A549 (cell line): ENCODE results near the gene CASP9. TPM values are rescaled to one million over a fixed set of nuclear protein-coding genes. Genes with fewer than 3 reads are reported as not detected.
"Not testable (repeated sequence)": the region's sequence is repeated elsewhere in the genome, so short reads cannot be mapped to it uniquely, and the experiment has no call there.

Experiments
- ATAC-seq, 2 experiments: fragments of 200-7000 bp in 1 of 2; fragments of >200 bp in 1 of 2; cut with Nextera tagmentation in 1 of 2; cut with Tn5 transposase in 1 of 2; 3 replicates each; pipeline versions ENCODE4 v1.8.0 to v1.9.1; 2018 to 2020; ENCODE audit warnings: mild to moderate bottlenecking in 1 of 2, moderate library complexity in 1 of 2
- CTCF ChIA-PET: fragments of 300-600 bp; sonication (Branson Sonifier 250); formaldehyde crosslinking; extraction: SDS; loops from one replicate; lab custom pipeline; 2021; ENCODE audit warnings: antibody characterized with exemption, inconsistent platforms; lab: Yijun Ruan, JAX
- POLR2A ChIA-PET: fragments of 350-600 bp; formaldehyde crosslinking; extraction: SDS; loops from one replicate; lab custom pipeline; 2021; ENCODE audit warnings: antibody characterized with exemption, inconsistent platforms; lab: Yijun Ruan, JAX
- DNase-seq, 2 experiments: peaks; one replicate each; pipeline versions ENCODE4 v3.0.0 to v3.0.0-alpha.2; 2011 to 2016; ENCODE audit warnings: low read depth in 1 of 2, low spot score in 1 of 2
- FAIRE-seq: peaks from 2 replicates; lab custom pipeline; 2011; peaks lifted over from hg19 to GRCh38; lab: Jason Lieb, UNC
- H3K27ac ChIP-seq, 2 experiments: fragments of >200 bp; sonication (Bioruptor Twin); formaldehyde crosslinking; 3 replicates each; pipeline ENCODE4 v1.5.1; 2016 to 2017
- H3K4me1 ChIP-seq: fragments of >200 bp; sonication (Bioruptor Twin); formaldehyde crosslinking; 3 replicates; pipeline ENCODE4 v1.6.1; 2016
- H3K4me2 ChIP-seq: fragments of >200 bp; sonication (Bioruptor Twin); formaldehyde crosslinking; 3 replicates; pipeline ENCODE4 v1.6.1; 2016
- H3K4me3 ChIP-seq: fragments of >200 bp; sonication (Bioruptor Twin); formaldehyde crosslinking; 3 replicates; pipeline ENCODE4 v1.5.1; 2016
- H3K9me3 ChIP-seq: fragments of >200 bp; sonication (Bioruptor Twin); formaldehyde crosslinking; 3 replicates; pipeline ENCODE4 v1.6.1; 2016
- CBX2 ChIP-seq: fragments of 200-600 bp; sonication (generic); IDR thresholded peaks from 2 replicates; pipeline ENCODE4 v1.6.1; 2016; ENCODE audit warnings: low read depth, mild to moderate bottlenecking, borderline replicate concordance
- CEBPB ChIP-seq, 2 experiments: fragments of >200 bp in 1 of 2; sonication (Bioruptor Twin) in 1 of 2; formaldehyde crosslinking in 1 of 2; IDR thresholded peaks; 2 replicates each; pipeline ENCODE4 v1.6.1; 2012 to 2016
- EHMT2 ChIP-seq: fragments of 200-600 bp; sonication (generic); IDR thresholded peaks from 2 replicates; pipeline ENCODE4 v1.6.1; 2016; ENCODE audit warnings: antibody characterized with exemption, low read depth, mild to moderate bottlenecking, moderate library complexity
- GATA3 ChIP-seq: IDR thresholded peaks from 2 replicates; pipeline ENCODE4 v1.6.1; 2012; ENCODE audit warnings: borderline replicate concordance
- HOXA7 ChIP-seq: fragments of 250-450 bp; sonication (Bioruptor Pico); IDR thresholded peaks from 2 replicates; pipeline ENCODE4 v1.5.0; 2020; ENCODE audit warnings: mild to moderate bottlenecking, moderate library complexity
- HOXB5 ChIP-seq: fragments of 250-450 bp; sonication (Bioruptor Pico); IDR thresholded peaks from 2 replicates; pipeline ENCODE4 v1.5.0; 2020; ENCODE audit warnings: mild to moderate bottlenecking, moderate library complexity
- JUNB ChIP-seq: fragments of >200 bp; sonication (Bioruptor Twin); formaldehyde crosslinking; IDR thresholded peaks from 2 replicates; pipeline ENCODE4 v1.6.1; 2016
- KDM1A ChIP-seq: fragments of 200-600 bp; sonication (generic); IDR thresholded peaks from 2 replicates; pipeline ENCODE4 v1.6.1; 2016; ENCODE audit warnings: low read depth, mild to moderate bottlenecking
- NR3C1 ChIP-seq: fragments of >200 bp; sonication (Bioruptor Twin); formaldehyde crosslinking; IDR thresholded peaks from 3 replicates; pipeline ENCODE4 v1.6.1; 2017
- TP53 ChIP-seq: fragments of 250-450 bp; sonication (Bioruptor Pico); IDR thresholded peaks from 2 replicates; pipeline ENCODE4 v1.5.0; 2021; ENCODE audit warnings: mild to moderate bottlenecking, moderate library complexity
- ZSCAN20 ChIP-seq: fragments of 250-450 bp; sonication (Bioruptor Pico); IDR thresholded peaks from 2 replicates; pipeline ENCODE4 v1.8.0; 2022; ENCODE audit warnings: mild to moderate bottlenecking, moderate library complexity
- WGBS: methylation state at CpG from one replicate; pipeline ENCODE4 v1.1.6; 2017; ENCODE audit errors: missing lambda C conversion rate; 5-methylcytosine and 5-hydroxymethylcytosine counted together
- polyA plus RNA-seq, 4 experiments: library from polyadenylated mRNA; depleted of rRNA in 3 of 4; stranded (reverse); fragments of >200 nt; fragmentation: RNase III in 1 of 4; extraction: RNeasy Plus Mini Kit Qiagen cat#74134 plus additional on column Dnase treatment in 1 of 4; gene quantifications; 2 replicates in 3 of 4; 3 replicates in 1 of 4; pipeline ENCODE4 v1.2.3, GENCODE V29; 2011 to 2017
- TF ChIP-seq, protein P1 (sequence below): fragments of 150-350 bp; IDR thresholded peaks from 2 replicates; pipeline ENCODE4 v1.6.1; 2014; ENCODE audit warnings: low read depth, mild to moderate bottlenecking, low read length
- TF ChIP-seq, protein P2 (sequence below): IDR thresholded peaks from 2 replicates; pipeline ENCODE4 v1.6.1; 2012
- TF ChIP-seq, protein P3 (sequence below): fragments of 250-450 bp; sonication (Bioruptor Pico); IDR thresholded peaks from 2 replicates; pipeline ENCODE4 v1.5.0; 2021; ENCODE audit warnings: mild to moderate bottlenecking, moderate library complexity, borderline replicate concordance
- TF ChIP-seq, protein P4 (sequence below): fragments of >200 bp; sonication (Bioruptor Twin); formaldehyde crosslinking; IDR thresholded peaks from 3 replicates; pipeline ENCODE4 v1.5.1; 2016
- TF ChIP-seq, protein P5 (sequence below): fragments of >200 bp; sonication (Bioruptor Twin); formaldehyde crosslinking; IDR thresholded peaks from 3 replicates; pipeline ENCODE4 v1.6.1; 2016

Gene CASP9
- polyA plus RNA-seq, 2 of the 4 experiments (the other 2 are of a cell fraction) = 11.0 to 16.1 TPM

DNA sequence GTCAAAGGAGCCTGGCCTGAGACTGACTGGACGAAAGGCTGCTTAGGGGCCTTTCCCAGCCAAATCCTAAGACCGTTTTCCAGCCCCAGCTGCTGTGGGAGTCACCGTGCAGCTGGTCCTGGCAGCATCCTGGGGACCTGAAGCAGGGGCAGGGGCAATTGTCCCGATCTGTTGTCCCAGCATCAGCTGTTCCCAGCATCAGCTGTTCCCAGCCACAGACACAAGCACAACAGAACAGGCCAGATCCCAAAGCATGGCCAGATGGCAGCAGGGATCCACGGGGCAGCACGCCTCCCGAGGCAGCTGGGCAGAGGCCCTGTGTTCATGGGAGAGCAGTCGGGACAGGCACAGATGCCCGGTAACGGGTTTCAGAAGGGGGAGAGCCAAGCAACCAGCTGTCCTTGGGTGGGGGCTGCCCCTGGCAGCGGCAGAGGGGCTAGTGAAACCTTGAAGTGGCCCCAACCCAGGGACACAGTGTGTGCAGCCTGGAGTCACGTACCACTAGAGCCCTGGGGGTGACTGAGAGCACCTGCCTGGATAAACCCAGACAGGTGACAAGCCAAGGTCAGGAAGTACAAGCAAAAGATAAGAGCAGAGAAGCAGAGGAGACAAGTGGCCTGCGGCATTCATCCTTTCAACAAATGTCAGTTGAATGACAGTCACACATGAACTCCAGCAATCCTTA, 34.8 kb downstream of the CASP9 start:
- FAIRE-seq (no peak), ATAC-seq (no peak), DNase-seq (no peak)
- Histone ChIP-seq H3K4me1 (no peaks in the 10 kb centered on the region), H3K4me3 (no peak overlapping the region), H3K9me3 (no peaks in the 10 kb centered on the region), H3K27ac (no peak overlapping the region), H3K4me2 (no peak overlapping the region)
- 72% methylated on average over 11 of the region's 13 CpGs for WGBS
- POLR2A ChIA-PET = no interaction called here
- CTCF ChIA-PET = no interaction called here
- TF ChIP-seq CEBPB (IDR thresholded peaks at IDR 0.05) (no peak), GATA3 (no peak), ZSCAN20 (CRISPR knock-in tag) (no peak), HOXA7 (CRISPR knock-in tag) (no peak), HOXB5 (CRISPR knock-in tag) (no peak), TP53 (no peak), NR3C1 (no peak), EHMT2 (no peak)
- TF ChIP-seq, protein P1, sequence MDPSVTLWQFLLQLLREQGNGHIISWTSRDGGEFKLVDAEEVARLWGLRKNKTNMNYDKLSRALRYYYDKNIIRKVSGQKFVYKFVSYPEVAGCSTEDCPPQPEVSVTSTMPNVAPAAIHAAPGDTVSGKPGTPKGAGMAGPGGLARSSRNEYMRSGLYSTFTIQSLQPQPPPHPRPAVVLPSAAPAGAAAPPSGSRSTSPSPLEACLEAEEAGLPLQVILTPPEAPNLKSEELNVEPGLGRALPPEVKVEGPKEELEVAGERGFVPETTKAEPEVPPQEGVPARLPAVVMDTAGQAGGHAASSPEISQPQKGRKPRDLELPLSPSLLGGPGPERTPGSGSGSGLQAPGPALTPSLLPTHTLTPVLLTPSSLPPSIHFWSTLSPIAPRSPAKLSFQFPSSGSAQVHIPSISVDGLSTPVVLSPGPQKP = no peak
- TF ChIP-seq, protein P2, sequence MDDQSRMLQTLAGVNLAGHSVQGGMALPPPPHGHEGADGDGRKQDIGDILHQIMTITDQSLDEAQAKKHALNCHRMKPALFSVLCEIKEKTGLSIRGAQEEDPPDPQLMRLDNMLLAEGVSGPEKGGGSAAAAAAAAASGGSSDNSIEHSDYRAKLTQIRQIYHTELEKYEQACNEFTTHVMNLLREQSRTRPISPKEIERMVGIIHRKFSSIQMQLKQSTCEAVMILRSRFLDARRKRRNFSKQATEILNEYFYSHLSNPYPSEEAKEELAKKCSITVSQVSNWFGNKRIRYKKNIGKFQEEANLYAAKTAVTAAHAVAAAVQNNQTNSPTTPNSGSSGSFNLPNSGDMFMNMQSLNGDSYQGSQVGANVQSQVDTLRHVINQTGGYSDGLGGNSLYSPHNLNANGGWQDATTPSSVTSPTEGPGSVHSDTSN = no peak
- TF ChIP-seq, protein P3, sequence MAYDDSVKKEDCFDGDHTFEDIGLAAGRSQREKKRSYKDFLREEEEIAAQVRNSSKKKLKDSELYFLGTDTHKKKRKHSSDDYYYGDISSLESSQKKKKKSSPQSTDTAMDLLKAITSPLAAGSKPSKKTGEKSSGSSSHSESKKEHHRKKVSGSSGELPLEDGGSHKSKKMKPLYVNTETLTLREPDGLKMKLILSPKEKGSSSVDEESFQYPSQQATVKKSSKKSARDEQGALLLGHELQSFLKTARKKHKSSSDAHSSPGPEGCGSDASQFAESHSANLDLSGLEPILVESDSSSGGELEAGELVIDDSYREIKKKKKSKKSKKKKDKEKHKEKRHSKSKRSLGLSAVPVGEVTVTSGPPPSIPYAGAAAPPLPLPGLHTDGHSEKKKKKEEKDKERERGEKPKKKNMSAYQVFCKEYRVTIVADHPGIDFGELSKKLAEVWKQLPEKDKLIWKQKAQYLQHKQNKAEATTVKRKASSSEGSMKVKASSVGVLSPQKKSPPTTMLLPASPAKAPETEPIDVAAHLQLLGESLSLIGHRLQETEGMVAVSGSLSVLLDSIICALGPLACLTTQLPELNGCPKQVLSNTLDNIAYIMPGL (CRISPR knock-in tag) = no peak
- TF ChIP-seq, protein P4, sequence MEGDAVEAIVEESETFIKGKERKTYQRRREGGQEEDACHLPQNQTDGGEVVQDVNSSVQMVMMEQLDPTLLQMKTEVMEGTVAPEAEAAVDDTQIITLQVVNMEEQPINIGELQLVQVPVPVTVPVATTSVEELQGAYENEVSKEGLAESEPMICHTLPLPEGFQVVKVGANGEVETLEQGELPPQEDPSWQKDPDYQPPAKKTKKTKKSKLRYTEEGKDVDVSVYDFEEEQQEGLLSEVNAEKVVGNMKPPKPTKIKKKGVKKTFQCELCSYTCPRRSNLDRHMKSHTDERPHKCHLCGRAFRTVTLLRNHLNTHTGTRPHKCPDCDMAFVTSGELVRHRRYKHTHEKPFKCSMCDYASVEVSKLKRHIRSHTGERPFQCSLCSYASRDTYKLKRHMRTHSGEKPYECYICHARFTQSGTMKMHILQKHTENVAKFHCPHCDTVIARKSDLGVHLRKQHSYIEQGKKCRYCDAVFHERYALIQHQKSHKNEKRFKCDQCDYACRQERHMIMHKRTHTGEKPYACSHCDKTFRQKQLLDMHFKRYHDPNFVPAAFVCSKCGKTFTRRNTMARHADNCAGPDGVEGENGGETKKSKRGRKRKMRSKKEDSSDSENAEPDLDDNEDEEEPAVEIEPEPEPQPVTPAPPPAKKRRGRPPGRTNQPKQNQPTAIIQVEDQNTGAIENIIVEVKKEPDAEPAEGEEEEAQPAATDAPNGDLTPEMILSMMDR = no peak
- TF ChIP-seq, all 56 proteins: peak for 0

DNA sequence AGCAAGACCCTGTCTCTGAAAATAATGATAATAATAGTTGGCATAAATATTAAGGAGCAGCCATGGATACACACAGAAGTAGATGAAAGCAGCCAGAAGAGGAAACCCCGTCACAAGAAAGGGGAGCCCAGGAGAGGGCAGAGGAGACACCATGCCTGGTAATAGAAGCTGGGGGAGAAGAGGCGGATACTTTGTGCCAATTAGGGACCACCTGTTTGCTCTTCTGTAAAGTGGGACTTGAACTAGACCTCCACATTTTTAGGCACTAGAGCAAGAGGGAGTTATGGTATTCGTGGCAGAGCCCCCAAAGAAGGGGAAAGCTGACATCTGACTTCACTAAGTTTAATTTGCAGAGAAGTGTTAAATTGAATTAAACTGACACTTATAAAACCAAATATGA, 35.6 kb downstream of the CASP9 start:
- ATAC-seq (no peak), FAIRE-seq (no peak), DNase-seq (no peak)
- POLR2A ChIA-PET = no interaction called here
- 83% methylated on average over 3 of the region's 3 CpGs for WGBS
- H3K4me2 ChIP-seq = no peak overlapping the region
- no peaks in the 10 kb centered on the region for H3K4me1 ChIP-seq
- H3K27ac ChIP-seq = no peak overlapping the region
- H3K9me3 ChIP-seq = no peaks in the 10 kb centered on the region
- no peak for TF ChIP-seq JUNB
- TF ChIP-seq CBX2 = no peak
- TF ChIP-seq, protein P5, sequence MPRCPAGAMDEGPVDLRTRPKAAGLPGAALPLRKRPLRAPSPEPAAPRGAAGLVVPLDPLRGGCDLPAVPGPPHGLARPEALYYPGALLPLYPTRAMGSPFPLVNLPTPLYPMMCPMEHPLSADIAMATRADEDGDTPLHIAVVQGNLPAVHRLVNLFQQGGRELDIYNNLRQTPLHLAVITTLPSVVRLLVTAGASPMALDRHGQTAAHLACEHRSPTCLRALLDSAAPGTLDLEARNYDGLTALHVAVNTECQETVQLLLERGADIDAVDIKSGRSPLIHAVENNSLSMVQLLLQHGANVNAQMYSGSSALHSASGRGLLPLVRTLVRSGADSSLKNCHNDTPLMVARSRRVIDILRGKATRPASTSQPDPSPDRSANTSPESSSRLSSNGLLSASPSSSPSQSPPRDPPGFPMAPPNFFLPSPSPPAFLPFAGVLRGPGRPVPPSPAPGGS = no peak
- TF ChIP-seq, protein P1 = no peak
- TF ChIP-seq NR3C1 = no peak
- no peak for TF ChIP-seq KDM1A
- CTCF ChIA-PET = no interaction called here
- no peak overlapping the region for H3K4me3 ChIP-seq

DNA sequence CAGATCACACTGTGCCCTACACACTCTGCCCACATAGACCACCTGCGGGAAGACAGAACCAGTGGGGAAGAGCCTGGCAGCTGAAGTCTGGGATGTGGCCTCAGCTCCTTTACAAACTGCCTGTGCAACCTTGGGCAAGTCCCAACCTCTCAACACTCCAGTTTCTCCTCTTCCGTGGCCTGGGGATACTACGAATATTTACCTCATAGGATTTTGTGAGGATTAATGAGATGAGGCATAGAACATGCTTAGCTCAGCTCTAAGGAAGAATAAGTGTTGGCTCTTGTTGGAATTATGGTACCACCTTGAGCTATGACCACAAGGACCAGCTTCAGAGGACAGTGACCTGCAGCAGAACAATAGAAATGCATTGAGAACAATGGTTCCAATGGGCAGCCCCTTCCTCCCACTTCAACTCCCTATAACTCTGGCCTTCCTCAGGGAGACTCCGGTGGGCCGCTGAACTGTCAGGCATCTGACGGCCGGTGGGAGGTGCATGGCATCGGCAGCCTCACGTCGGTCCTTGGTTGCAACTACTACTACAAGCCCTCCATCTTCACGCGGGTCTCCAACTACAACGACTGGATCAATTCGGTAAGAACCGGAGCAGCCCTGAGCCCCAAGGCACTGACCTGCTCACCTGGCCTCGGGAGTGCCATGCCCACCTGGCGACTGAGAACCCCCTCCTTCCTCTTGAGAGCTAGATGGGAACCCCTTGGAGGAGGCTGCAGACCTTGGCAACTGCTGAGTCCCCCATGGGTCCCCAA, 37.0 kb downstream of the CASP9 start:
- H3K4me3 ChIP-seq, H3K9me3 ChIP-seq, H3K4me1 ChIP-seq, DNase-seq, H3K27ac ChIP-seq, ATAC-seq, POLR2A ChIA-PET, H3K4me2 ChIP-seq, FAIRE-seq: not testable (repeated sequence)
- 90% methylated on average over 15 of the region's 17 CpGs for WGBS
- CTCF ChIA-PET = interaction anchor here (1.5 kb wide), 1 partner anchor 15 kb away, joined by 8 read pairs; no protein-coding TSS in a partner anchor
